Panc1 (cell line): ENCODE results near the gene KIF1A. TPM values are rescaled to one million over a fixed set of nuclear protein-coding genes. Genes with fewer than 3 reads are reported as not detected.
A peak's percentile ranks its signal among the peaks of the same experiment; 100 is the strongest.

ENCODE experiments used
- ATAC-seq: fragments of 200-7000 bp; cut with Tn5 transposase; 2 replicates; pipeline ENCODE4 v1.9.1; 2020; ENCODE audit warnings: mild to moderate bottlenecking, moderate library complexity
- BruUV-seq: library from RNA; stranded (reverse); fragments of 400-500 nt; replicated peaks from 2 replicates; lab custom pipeline; 2021; lab: Mats Ljungman, UMichigan
- CTCF ChIA-PET: fragments of 300-600 bp; sonication (Branson Sonifier 250); formaldehyde crosslinking; loops from one replicate; lab custom pipeline; 2022; ENCODE audit warnings: antibody characterized with exemption; lab: Charles Lee
- POLR2A ChIA-PET: fragments of 300-600 bp; sonication (Branson Sonifier 250); formaldehyde crosslinking; loops from one replicate; lab custom pipeline; 2022; ENCODE audit warnings: antibody characterized with exemption; lab: Charles Lee
- DNase-seq: peaks from one replicate; pipeline ENCODE4 v3.0.0-alpha.2; 2010; ENCODE audit warnings: low read depth, low spot score
- H3K27ac ChIP-seq: 2 replicates; pipeline ENCODE4 v1.5.1; 2011; ENCODE audit warnings: mild to moderate bottlenecking, low read length, inconsistent platforms
- H3K27me3 ChIP-seq: fragments of 200-500 bp; sonication (Bioruptor generic); 2 replicates; pipeline ENCODE4 v1.6.0; 2014; ENCODE audit warnings: low read length, inconsistent platforms; ENCODE audit not compliant: control insufficient read depth, insufficient read depth
- H3K36me3 ChIP-seq: fragments of 200-500 bp; sonication (Bioruptor generic); 2 replicates; pipeline ENCODE4 v1.5.1; 2014; ENCODE audit warnings: inconsistent platforms, mild to moderate bottlenecking, low read length, moderate library complexity; ENCODE audit not compliant: control insufficient read depth, insufficient read depth
- H3K4me1 ChIP-seq: 2 replicates; pipeline ENCODE4 v1.5.1; 2011; ENCODE audit warnings: inconsistent platforms, mild to moderate bottlenecking, low read length, moderate library complexity; ENCODE audit not compliant: control insufficient read depth, insufficient read depth
- H3K4me3 ChIP-seq, 2 experiments: 2 replicates each; pipeline ENCODE4 v1.5.1; 2011 to 2012; ENCODE audit warnings: low read depth in 2 of 2, low read length in 2 of 2, mild to moderate bottlenecking in 2 of 2, inconsistent platforms in 1 of 2, moderate library complexity in 1 of 2
- H3K9me3 ChIP-seq: fragments of 200-500 bp; sonication (Bioruptor generic); 2 replicates; pipeline ENCODE4 v1.5.1; 2014; ENCODE audit warnings: low read depth, mild to moderate bottlenecking, inconsistent platforms, low read length, moderate library complexity; ENCODE audit not compliant: control insufficient read depth, insufficient read depth
- CTCF ChIP-seq: fragments of 450-650 bp; IDR thresholded peaks from 2 replicates; pipeline ENCODE4 v1.5.1; 2017; ENCODE audit warnings: mild to moderate bottlenecking
- POLR2AphosphoS5 ChIP-seq: IDR thresholded peaks from 2 replicates; pipeline ENCODE4 v1.6.1; 2012; ENCODE audit warnings: mild to moderate bottlenecking, low read depth, low read length, moderate library complexity
- REST ChIP-seq, 2 experiments: IDR thresholded peaks; 2 replicates each; pipeline ENCODE4 v1.6.1; 2011 to 2012; ENCODE audit warnings: low read depth in 2 of 2, control low read depth in 1 of 2, low read length in 1 of 2, mild to moderate bottlenecking in 1 of 2, moderate library complexity in 1 of 2; ENCODE audit not compliant: insufficient read depth in 1 of 2
- SIN3A ChIP-seq: IDR thresholded peaks from 2 replicates; pipeline ENCODE4 v1.6.1; 2012; ENCODE audit warnings: low read depth, mild to moderate bottlenecking, low read length, moderate library complexity, borderline replicate concordance; ENCODE audit not compliant: insufficient read depth
- TCF7L2 ChIP-seq: IDR thresholded peaks from 2 replicates; pipeline ENCODE4 v1.6.1; 2011; ENCODE audit warnings: mild to moderate bottlenecking, low read depth, low read length, inconsistent platforms
- in situ Hi-C: cut with HindIII; loops from 2 replicates; pipeline ENCODE4 v1.10.0; 2016; ENCODE audit warnings: low sequenced_read_pairs, low pct_unique_long_range_greater_than_20kb
- intact Hi-C: fragments of 100-400 bp; cut with micrococcal nuclease; formaldehyde crosslinking; loops from one replicate; pipeline ENCODE4 v1.10.0; 2022; ENCODE audit not compliant: unreplicated experiment
- total RNA-seq: library from RNA; stranded (reverse); gene quantifications from one replicate; pipeline ENCODE4 v1.2.1, GENCODE V29; 2021; ENCODE audit not compliant: unreplicated experiment

KIF1A gene
- total RNA-seq, 1 experiment from 2014 or later, result 132 TPM

DNA sequence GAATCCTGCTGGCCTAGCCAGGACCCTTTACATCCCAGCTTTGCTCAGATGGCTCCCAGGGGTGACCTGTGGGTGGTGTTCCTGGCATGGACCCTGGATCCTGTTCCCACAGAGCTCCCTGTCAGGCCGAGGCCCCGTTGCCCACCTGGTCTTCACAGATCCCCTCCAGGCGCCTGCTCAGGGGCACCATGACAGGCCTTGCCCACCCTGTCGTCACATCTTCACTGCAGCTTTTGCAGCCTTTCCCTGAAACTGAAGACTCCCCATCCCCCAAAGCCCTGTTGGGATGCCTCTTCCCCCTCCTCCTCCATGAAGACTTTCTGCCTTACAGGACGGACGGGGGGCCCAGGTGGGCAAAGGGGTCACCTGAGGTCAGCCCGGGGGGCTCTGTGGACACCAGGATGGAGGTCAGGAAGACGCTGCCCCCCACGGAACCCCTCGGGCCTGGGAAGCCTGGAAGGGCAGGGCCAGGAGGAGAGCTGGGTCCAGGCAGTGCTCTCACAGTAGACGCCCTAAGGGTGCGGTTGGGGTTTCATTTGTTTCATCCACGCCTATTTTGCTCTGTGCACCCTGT, 13.0 kb upstream of the KIF1A start:
- BruUV-seq, result no TSS peak
- Histone ChIP-seq H3K27ac (no peak overlapping the region), H3K4me3 (no peak overlapping the region), H3K36me3 (no peaks in the 10 kb centered on the region), H3K9me3 (no peaks in the 10 kb centered on the region), H3K27me3 (peaks cover 7% of the 10 kb centered on the region), H3K4me1 (peaks cover 6% of the 10 kb centered on the region)
- TF ChIP-seq REST (IDR thresholded peaks at IDR 0.05; ENCODE audit: insufficient read depth in 1 of 2, low read depth in 2 of 2, low read length in 1 of 2) (no peak), CTCF (no peak), POLR2AphosphoS5 (no peak), SIN3A (no peak), TCF7L2 (no peak)
- intact Hi-C loops (no loop called here), in situ Hi-C loops (no loop called here)
- POLR2A ChIA-PET, result no interaction called here
- no peak for DNase-seq
- no peak for ATAC-seq
- CTCF ChIA-PET, result no interaction called here

- Histone ChIP-seq H3K9me3 (no peaks in the 10 kb centered on the region), H3K4me1 (peaks cover 6% of the 10 kb centered on the region), H3K27ac (no peak overlapping the region), H3K36me3 (no peaks in the 10 kb centered on the region), H3K4me3 (peak overlapping the region; percentile 42), H3K27me3 (peaks cover 7% of the 10 kb centered on the region)
- ChIA-PET POLR2A (no interaction called here), CTCF (no interaction called here)
- no TSS peak for BruUV-seq
- in situ Hi-C loops, result no loop called here
- TF ChIP-seq SIN3A (no peak), TCF7L2 (no peak), POLR2AphosphoS5 (no peak), CTCF (no peak), REST (IDR thresholded peaks at IDR 0.05; ENCODE audit: insufficient read depth in 1 of 2, low read depth in 2 of 2, low read length in 1 of 2) (no peak)
- ATAC-seq (peak; percentile 90), DNase-seq (no peak)
- intact Hi-C loops, result no loop called here
Measured at GRCh38 chr2:240832205-240832727, 12.2 kb upstream of the KIF1A start.
